H9 (cell line): ENCODE data around the gene DENND5B. TPM values are rescaled to one million over a fixed set of nuclear protein-coding genes. Genes with fewer than 3 reads are reported as not detected.

ENCODE experiments used
- DNase-seq: peaks from one replicate; pipeline ENCODE4 v3.0.0-alpha.2; 2017
- H2AFZ ChIP-seq: one replicate; pipeline ENCODE4 v1.6.1; 2013; ENCODE audit warnings: mild to moderate bottlenecking, low read length, control low read depth, moderate library complexity
- H2AK5ac ChIP-seq: 2 replicates; pipeline ENCODE4 v1.6.1; 2013; ENCODE audit warnings: low read length, control low read depth, mixed read lengths; ENCODE audit not compliant: insufficient read length
- H2BK120ac ChIP-seq: one replicate; pipeline ENCODE4 v1.6.1; 2013; ENCODE audit warnings: low read depth, mild to moderate bottlenecking, low read length, control low read depth, inconsistent platforms; ENCODE audit not compliant: poor library complexity, severe bottlenecking
- H2BK12ac ChIP-seq: 2 replicates; pipeline ENCODE4 v1.6.1; 2013; ENCODE audit warnings: low read length, control low read depth, mixed read lengths, low read depth; ENCODE audit not compliant: insufficient read length
- H2BK15ac ChIP-seq: 2 replicates; pipeline ENCODE4 v1.6.1; 2013; ENCODE audit warnings: low read depth, low read length, control low read depth
- H2BK20ac ChIP-seq: one replicate; pipeline ENCODE4 v1.6.1; 2013; ENCODE audit warnings: low read depth, mild to moderate bottlenecking, low read length, control low read depth, inconsistent platforms; ENCODE audit not compliant: poor library complexity, severe bottlenecking
- H2BK5ac ChIP-seq: 2 replicates; pipeline ENCODE4 v1.6.1; 2013; ENCODE audit warnings: low read length, control low read depth, mixed read lengths; ENCODE audit not compliant: insufficient read length
- H3K14ac ChIP-seq: 2 replicates; pipeline ENCODE4 v1.6.1; 2013; ENCODE audit warnings: low read length, control low read depth; ENCODE audit not compliant: insufficient read depth
- H3K18ac ChIP-seq: 2 replicates; pipeline ENCODE4 v1.6.1; 2013; ENCODE audit warnings: low read depth, mild to moderate bottlenecking, mixed read lengths, low read length, control low read depth; ENCODE audit not compliant: insufficient read length
- H3K23ac ChIP-seq: 2 replicates; pipeline ENCODE4 v1.6.1; 2013; ENCODE audit warnings: low read length, control low read depth, mixed read lengths, low read depth; ENCODE audit not compliant: insufficient read length
- H3K23me2 ChIP-seq: 2 replicates; pipeline ENCODE4 v1.6.1; 2013; ENCODE audit warnings: low read depth, mild to moderate bottlenecking, mixed read lengths, low read length, control low read depth; ENCODE audit not compliant: insufficient read length, poor library complexity, severe bottlenecking
- H3K27ac ChIP-seq: 2 replicates; pipeline ENCODE4 v1.5.1; 2013; ENCODE audit warnings: low read length, control low read depth, mixed read lengths, low read depth; ENCODE audit not compliant: insufficient read length
- H3K27me3 ChIP-seq: 2 replicates; pipeline ENCODE4 v1.6.1; 2013; ENCODE audit warnings: low read length, control low read depth, inconsistent platforms; ENCODE audit not compliant: insufficient read depth
- H3K4ac ChIP-seq: 2 replicates; pipeline ENCODE4 v1.6.1; 2013; ENCODE audit warnings: low read depth, mild to moderate bottlenecking, control low read depth, inconsistent platforms, low read length, moderate library complexity
- H3K4me1 ChIP-seq: 2 replicates; pipeline ENCODE4 v1.6.1; 2013; ENCODE audit warnings: low read length, control low read depth, inconsistent platforms; ENCODE audit not compliant: insufficient read depth
- H3K4me2 ChIP-seq: 2 replicates; pipeline ENCODE4 v1.6.1; 2013; ENCODE audit warnings: low read length, control low read depth, mixed read lengths; ENCODE audit not compliant: insufficient read length, insufficient read depth
- H3K56ac ChIP-seq: 2 replicates; pipeline ENCODE4 v1.6.1; 2013; ENCODE audit warnings: low read depth, mild to moderate bottlenecking, mixed read lengths, low read length, control low read depth; ENCODE audit not compliant: insufficient read length
- H3K79me1 ChIP-seq: 2 replicates; pipeline ENCODE4 v1.6.1; 2013; ENCODE audit warnings: low read depth, mild to moderate bottlenecking, moderate library complexity, low read length, control low read depth, inconsistent platforms; ENCODE audit not compliant: insufficient read depth, poor library complexity, severe bottlenecking
- H3K79me2 ChIP-seq: 2 replicates; pipeline ENCODE4 v1.6.1; 2013; ENCODE audit warnings: low read length, control low read depth, inconsistent platforms; ENCODE audit not compliant: insufficient read depth
- H3K9ac ChIP-seq: 2 replicates; pipeline ENCODE4 v1.6.1; 2013; ENCODE audit warnings: low read length, control low read depth, mixed read lengths; ENCODE audit not compliant: insufficient read length; ENCODE audit errors: extremely low read depth
- H3K9me3 ChIP-seq: one replicate; pipeline ENCODE4 v1.6.1; 2013; ENCODE audit warnings: low read depth, low read length, inconsistent platforms; ENCODE audit not compliant: control insufficient read depth
- H3T11ph ChIP-seq: one replicate; pipeline ENCODE4 v1.6.1; 2013; ENCODE audit warnings: mild to moderate bottlenecking, low read length, control low read depth, inconsistent platforms
- H4K20me1 ChIP-seq: one replicate; pipeline ENCODE4 v1.6.1; 2013; ENCODE audit not compliant: control insufficient read depth, insufficient read length, insufficient read depth
- H4K5ac ChIP-seq: 2 replicates; pipeline ENCODE4 v1.6.1; 2013; ENCODE audit warnings: low read depth, mild to moderate bottlenecking, mixed read lengths, low read length, control low read depth; ENCODE audit not compliant: insufficient read length
- H4K8ac ChIP-seq: replicated peaks from 2 replicates; pipeline ENCODE4 v1.6.1; 2013; ENCODE audit warnings: low read length, control low read depth, mixed read lengths, low read depth; ENCODE audit not compliant: insufficient read length
- H4K91ac ChIP-seq: 2 replicates; pipeline ENCODE4 v1.6.1; 2013; ENCODE audit warnings: low read depth, mild to moderate bottlenecking, moderate library complexity, mixed read lengths, low read length, control low read depth; ENCODE audit not compliant: insufficient read length
- H3K27ac Mint-ChIP-seq, 3 experiments: 2 replicates in 2 of 3; 3 replicates in 1 of 3; pipeline ENCODE4 v1.8.0; 2020 to 2021; ENCODE audit warnings: mixed read lengths in 3 of 3, mild to moderate bottlenecking in 1 of 3, moderate library complexity in 1 of 3
- H3K27me3 Mint-ChIP-seq: 2 replicates; pipeline ENCODE4 v1.8.0; 2021; ENCODE audit warnings: low read depth, mild to moderate bottlenecking, moderate library complexity, mixed read lengths
- H3K36me3 Mint-ChIP-seq, 3 experiments: 2 replicates in 2 of 3; 3 replicates in 1 of 3; pipeline ENCODE4 v1.8.0; 2020 to 2021; ENCODE audit warnings: low read depth in 3 of 3, mixed read lengths in 3 of 3; ENCODE audit not compliant: insufficient read depth in 1 of 3
- H3K4me1 Mint-ChIP-seq, 2 experiments: 2 replicates each; pipeline ENCODE4 v1.8.0; 2020; ENCODE audit warnings: mixed read lengths in 2 of 2
- H3K4me3 Mint-ChIP-seq, 2 experiments: 2 replicates in 1 of 2; 3 replicates in 1 of 2; pipeline ENCODE4 v1.8.0; 2020 to 2021; ENCODE audit warnings: mild to moderate bottlenecking in 2 of 2, mixed read lengths in 2 of 2, moderate library complexity in 1 of 2
- H3K9me3 Mint-ChIP-seq, 2 experiments: 2 replicates in 1 of 2; 3 replicates in 1 of 2; pipeline ENCODE4 v1.8.0; 2020; ENCODE audit warnings: mild to moderate bottlenecking in 2 of 2, mixed read lengths in 2 of 2, moderate library complexity in 1 of 2
- WGBS: extraction: QIAGEN DNeasy Blood & Tissue Kit; methylation state at CpG from one replicate; pipeline ENCODE4 v1.1.7; 2013; ENCODE audit warnings: missing lambda C conversion rate, low lambda C conversion rate, mixed read lengths; ENCODE audit not compliant: insufficient read length; ENCODE audit errors: extremely low coverage; 5-methylcytosine and 5-hydroxymethylcytosine counted together
- total RNA-seq: library from RNA; stranded (reverse); gene quantifications from 2 replicates; pipeline ENCODE4 v1.2.1, GENCODE V29; 2021
- TF ChIP-seq, protein P1 (sequence below): fragments of 200-600 bp; sonication (generic); conservative IDR thresholded peaks from 3 replicates; pipeline ENCODE4 v1.8.0; 2021; ENCODE audit warnings: antibody characterized with exemption, mild to moderate bottlenecking

DENND5B gene
- total RNA-seq, 1 experiment from 2014 or later, result 13.4 TPM

DNA sequence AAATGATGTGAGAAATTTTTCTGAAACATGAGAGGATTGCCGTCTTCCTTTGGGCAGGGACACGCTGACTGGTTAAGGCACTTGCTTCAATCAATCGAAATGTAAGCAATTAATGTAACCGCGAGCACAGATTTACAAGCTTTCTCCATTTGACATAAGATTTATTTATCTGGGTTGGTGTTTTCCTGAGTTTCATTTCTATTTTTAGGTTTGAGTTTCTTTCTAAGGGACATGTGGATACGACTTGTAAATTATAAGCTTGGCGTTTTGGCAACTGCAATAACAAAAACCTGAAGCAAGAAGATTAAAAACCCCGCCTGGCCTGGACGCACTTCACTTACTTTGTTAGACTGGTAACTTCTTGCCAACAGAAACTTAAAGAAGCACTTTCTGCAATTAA lies 244.7 kb downstream of the DENND5B start:
- H3K9me3 ChIP-seq, result no peaks in the 10 kb centered on the region
- no peak overlapping the region for H2BK5ac ChIP-seq
- H3K9ac ChIP-seq, result no peak overlapping the region
- H2BK120ac ChIP-seq, result no peak overlapping the region
- H3K18ac ChIP-seq, result no peak overlapping the region
- no peaks in the 10 kb centered on the region for H3K79me2 ChIP-seq
- H3K27ac ChIP-seq, result no peak overlapping the region
- H3K56ac ChIP-seq, result no peak overlapping the region
- H3K23me2 ChIP-seq, result no peaks in the 10 kb centered on the region
- WGBS, result no CpG with 5 or more reads among the region's 9 CpGs
- H3K27me3 ChIP-seq, result no peaks in the 10 kb centered on the region
- no peaks in the 10 kb centered on the region for H3K79me1 ChIP-seq
- H3K23ac ChIP-seq, result no peak overlapping the region
- H4K5ac ChIP-seq, result no peak overlapping the region
- no peak overlapping the region for H4K8ac ChIP-seq
- no peak overlapping the region for H3K4me3 Mint-ChIP-seq
- H3K4me2 ChIP-seq, result no peak overlapping the region
- no peak overlapping the region for H3K14ac ChIP-seq
- no peak overlapping the region for H3K27ac Mint-ChIP-seq
- no peak overlapping the region for H2BK20ac ChIP-seq
- no peaks in the 10 kb centered on the region for H3K27me3 Mint-ChIP-seq
- H2AFZ ChIP-seq, result no peak overlapping the region
- no peak overlapping the region for H3T11ph ChIP-seq
- peaks cover 10 to 18% of the 10 kb centered on the region in 2 experiments for H3K4me1 Mint-ChIP-seq
- H3K4me1 ChIP-seq, result no peaks in the 10 kb centered on the region; the same call in 1 of the 2 replicates
- H3K9me3 Mint-ChIP-seq, result no peaks in the 10 kb centered on the region
- no peak overlapping the region for H2AK5ac ChIP-seq
- H4K20me1 ChIP-seq, result no peaks in the 10 kb centered on the region
- H3K36me3 Mint-ChIP-seq, result no peaks in the 10 kb centered on the region
- H4K91ac ChIP-seq, result no peak overlapping the region
- H2BK12ac ChIP-seq, result no peak overlapping the region
- DNase-seq, result no peak
- H2BK15ac ChIP-seq, result no peak overlapping the region
- no peak overlapping the region for H3K4ac ChIP-seq
- TF ChIP-seq, protein P1, sequence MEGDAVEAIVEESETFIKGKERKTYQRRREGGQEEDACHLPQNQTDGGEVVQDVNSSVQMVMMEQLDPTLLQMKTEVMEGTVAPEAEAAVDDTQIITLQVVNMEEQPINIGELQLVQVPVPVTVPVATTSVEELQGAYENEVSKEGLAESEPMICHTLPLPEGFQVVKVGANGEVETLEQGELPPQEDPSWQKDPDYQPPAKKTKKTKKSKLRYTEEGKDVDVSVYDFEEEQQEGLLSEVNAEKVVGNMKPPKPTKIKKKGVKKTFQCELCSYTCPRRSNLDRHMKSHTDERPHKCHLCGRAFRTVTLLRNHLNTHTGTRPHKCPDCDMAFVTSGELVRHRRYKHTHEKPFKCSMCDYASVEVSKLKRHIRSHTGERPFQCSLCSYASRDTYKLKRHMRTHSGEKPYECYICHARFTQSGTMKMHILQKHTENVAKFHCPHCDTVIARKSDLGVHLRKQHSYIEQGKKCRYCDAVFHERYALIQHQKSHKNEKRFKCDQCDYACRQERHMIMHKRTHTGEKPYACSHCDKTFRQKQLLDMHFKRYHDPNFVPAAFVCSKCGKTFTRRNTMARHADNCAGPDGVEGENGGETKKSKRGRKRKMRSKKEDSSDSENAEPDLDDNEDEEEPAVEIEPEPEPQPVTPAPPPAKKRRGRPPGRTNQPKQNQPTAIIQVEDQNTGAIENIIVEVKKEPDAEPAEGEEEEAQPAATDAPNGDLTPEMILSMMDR, result no peak
